SK-N-MC (cell line): Measurements from ENCODE around the gene TBC1D17.

Source experiments
- DNase-seq: peaks from one replicate; pipeline ENCODE4 v3.0.0-alpha.2; 2011; ENCODE audit warnings: low read depth, low spot score
- H3K27ac ChIP-seq: fragments of 200-600 bp; sonication (generic); 2 replicates; pipeline ENCODE4 v1.5.1; 2016; ENCODE audit warnings: mixed run types
- H3K36me3 ChIP-seq: fragments of 200-600 bp; sonication (generic); 2 replicates; pipeline ENCODE4 v1.6.1; 2017; ENCODE audit warnings: antibody characterized with exemption, low read length, mixed read lengths; ENCODE audit not compliant: insufficient read depth
- H3K4me3 ChIP-seq: fragments of 200-600 bp; sonication (generic); 2 replicates; pipeline ENCODE4 v1.5.1; 2016
- H3K9ac ChIP-seq: fragments of 200-600 bp; sonication (generic); 2 replicates; pipeline ENCODE4 v1.8.0; 2017; ENCODE audit warnings: mixed run types, mixed read lengths; ENCODE audit not compliant: insufficient read length
- H3K9me3 ChIP-seq: fragments of 200-600 bp; sonication (generic); 2 replicates; pipeline ENCODE4 v1.6.1; 2017; ENCODE audit warnings: low read depth, mild to moderate bottlenecking, antibody characterized with exemption, low read length, moderate library complexity, mixed read lengths
- EZH2 ChIP-seq: fragments of 200-600 bp; sonication (generic); IDR thresholded peaks from one replicate; pipeline ENCODE4 v1.6.1; 2017; ENCODE audit warnings: antibody characterized with exemption
- FOXP2 ChIP-seq: optimal IDR thresholded peaks from 2 replicates; pipeline ENCODE3; 2011; ENCODE audit warnings: mild to moderate bottlenecking, moderate library complexity; ENCODE audit not compliant: insufficient read depth; ENCODE audit errors: extremely low read length, control extremely low read depth
- POLR2AphosphoS5 ChIP-seq: IDR thresholded peaks from 2 replicates; pipeline ENCODE4 v1.6.1; 2012; ENCODE audit warnings: mild to moderate bottlenecking, low read depth, low read length, borderline replicate concordance

Gene TBC1D17

DNA sequence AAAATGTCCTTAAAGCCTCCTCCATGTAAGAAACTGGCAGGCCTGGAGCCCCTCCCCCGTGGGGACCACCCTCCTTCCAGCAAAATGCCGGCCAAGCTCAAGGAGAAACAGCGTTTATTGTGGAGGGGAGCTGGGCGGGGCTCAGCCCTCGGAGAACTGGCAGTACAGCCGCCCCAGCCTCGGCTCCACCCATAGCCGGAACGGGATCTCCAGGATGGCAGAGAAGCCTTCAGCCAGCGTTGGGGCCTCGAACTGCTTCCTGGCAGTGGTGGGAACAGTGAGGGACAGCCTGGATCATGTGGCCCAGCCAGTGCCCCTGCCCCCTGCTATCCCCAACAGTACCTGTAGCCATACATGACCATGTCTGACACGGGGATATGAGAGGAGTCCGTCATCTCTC lies 16.4 kb upstream of the TBC1D17 start:
- H3K4me3 ChIP-seq = no peak overlapping the region
- no peaks in the 10 kb centered on the region for H3K9me3 ChIP-seq
- H3K9ac ChIP-seq = no peak overlapping the region
- TF ChIP-seq POLR2AphosphoS5 = peak; percentile 64
- no peak for TF ChIP-seq EZH2
- no peak for TF ChIP-seq FOXP2
- peaks cover 77% of the 10 kb centered on the region for H3K36me3 ChIP-seq
- H3K27ac ChIP-seq = peak overlapping the region; percentile 70; the same call in 1 of the 2 replicates
- no peak for DNase-seq

DNA sequence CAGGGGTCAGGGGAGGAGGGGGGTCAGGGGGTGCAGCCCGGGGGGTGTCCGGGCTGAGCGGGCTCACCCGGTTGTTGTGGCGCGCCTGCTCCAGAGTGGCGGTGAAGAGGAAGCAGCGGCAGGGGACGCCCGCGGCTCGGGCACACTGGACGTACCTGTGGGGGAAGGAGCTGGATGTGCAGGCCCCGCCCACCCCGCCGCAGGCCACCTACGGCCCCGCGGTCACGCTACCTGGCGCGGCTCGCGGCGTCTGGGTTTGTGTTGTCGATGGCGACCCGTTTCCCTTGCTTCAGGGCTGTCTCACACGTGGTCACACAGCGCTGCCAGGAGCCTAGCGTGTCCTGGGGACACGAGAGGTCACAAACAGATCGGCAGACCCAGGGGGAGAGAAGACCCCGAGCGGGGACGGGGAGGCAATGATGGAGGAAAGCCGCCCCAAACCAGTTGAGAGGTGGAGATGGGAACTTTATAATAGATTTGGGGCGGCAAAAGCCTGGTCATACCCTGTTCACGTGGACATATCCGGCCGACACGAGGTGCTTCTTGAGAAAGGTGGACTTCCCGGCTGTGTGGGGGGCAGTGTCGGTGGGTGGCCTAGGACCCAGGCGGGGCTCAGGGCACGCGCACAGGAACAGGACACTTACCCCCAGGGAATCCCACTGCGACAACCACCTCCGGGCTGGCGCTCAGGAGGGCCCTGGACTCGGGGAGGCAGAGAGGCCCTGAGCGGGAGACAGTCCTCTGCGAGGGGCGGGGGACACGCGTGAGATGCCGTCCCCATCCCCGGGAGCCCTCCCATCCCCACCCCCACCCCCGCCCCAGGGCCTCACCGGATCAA lies 15.7 kb upstream of the TBC1D17 start:
- TF ChIP-seq EZH2 (no peak), FOXP2 (no peak), POLR2AphosphoS5 (no peak)
- Histone ChIP-seq H3K9me3 (no peaks in the 10 kb centered on the region), H3K9ac (no peak overlapping the region), H3K4me3 (no peak overlapping the region), H3K36me3 (peaks cover 70% of the 10 kb centered on the region), H3K27ac (peak overlapping the region; percentile 70; the same call in 1 of the 2 replicates)
- DNase-seq = no peak

DNA sequence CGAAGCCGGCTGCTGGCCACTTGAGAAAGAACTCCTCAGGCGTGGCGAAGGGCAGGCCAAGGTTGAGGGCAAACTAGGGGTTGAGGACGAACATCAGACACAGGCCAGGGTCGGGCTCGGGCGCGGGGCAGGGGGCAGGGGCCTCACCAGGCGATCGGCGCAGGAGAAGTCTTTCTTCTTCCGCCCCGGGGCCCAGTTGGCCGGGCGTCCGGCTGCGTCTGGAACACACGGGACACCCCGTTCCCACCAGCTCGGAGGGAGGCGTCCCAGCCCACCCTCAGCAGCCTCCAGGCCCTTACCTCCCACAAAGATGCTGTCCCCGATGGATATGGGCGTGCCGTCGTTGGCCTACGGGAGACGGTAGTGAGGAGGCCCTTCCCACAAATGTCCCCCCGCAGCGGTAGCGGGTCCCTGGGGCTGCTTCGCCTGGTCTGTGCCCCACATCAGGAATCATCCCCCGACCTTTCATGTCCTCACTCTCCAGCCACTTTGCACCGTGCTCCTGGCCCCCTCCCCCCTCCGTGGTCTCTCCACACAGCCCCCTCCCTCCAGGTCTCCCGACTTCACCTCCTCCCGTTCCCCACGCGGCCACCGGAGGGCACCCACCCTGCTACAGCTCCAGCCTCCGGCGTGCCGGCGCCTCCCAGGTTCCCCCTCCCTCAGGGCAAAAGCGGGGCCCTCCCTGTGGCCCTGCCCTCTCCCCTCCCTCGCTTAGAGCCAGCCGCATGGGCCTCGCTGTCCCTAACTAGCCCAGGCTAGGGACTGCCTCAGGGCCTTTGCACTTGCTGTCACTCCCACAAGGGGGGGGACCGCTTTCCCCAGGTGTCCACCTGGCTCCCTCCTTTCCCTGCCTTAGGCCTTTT lies 14.9 kb upstream of the TBC1D17 start:
- no peak for DNase-seq
- Histone ChIP-seq H3K4me3 (no peak overlapping the region), H3K9me3 (no peaks in the 10 kb centered on the region), H3K9ac (no peak overlapping the region), H3K27ac (no peak overlapping the region), H3K36me3 (peaks cover 61% of the 10 kb centered on the region)
- no peak for TF ChIP-seq FOXP2
- TF ChIP-seq POLR2AphosphoS5 = no peak
- no peak for TF ChIP-seq EZH2

DNA sequence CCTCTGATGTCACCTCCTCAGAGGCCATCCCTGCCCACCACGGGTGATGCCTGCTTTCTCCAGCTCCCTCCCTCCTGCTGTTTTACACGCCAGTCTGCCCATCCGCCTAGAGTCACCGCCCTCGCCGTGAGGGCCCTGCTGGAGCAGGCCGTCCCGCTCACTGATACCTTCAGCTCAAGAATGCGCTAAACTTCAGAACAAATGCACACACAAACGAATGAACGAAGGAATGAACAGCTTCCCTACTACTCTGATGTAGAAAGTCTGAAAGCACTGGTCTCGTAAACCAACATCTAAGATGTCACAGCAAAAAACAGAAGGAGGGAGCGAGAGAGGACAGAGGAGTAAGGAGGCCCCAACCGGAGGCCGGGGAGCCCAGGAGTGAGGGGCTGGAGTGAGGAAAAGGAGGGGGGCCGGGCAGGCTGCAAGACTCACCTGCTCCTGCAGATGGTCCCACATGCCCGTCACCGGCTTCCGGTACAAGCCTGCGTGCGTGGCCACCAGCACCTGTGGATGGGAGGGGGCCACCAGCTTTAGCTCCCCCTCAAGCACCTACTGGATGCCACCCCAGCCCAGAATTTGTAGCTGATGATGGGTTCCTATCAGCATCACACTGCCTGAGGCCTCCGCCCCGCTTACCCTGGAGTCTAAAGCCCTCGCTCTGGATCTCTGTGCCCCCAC lies 14.1 kb upstream of the TBC1D17 start:
- Histone ChIP-seq H3K27ac (peak overlapping the region; percentile 58), H3K9ac (no peak overlapping the region), H3K4me3 (no peak overlapping the region), H3K9me3 (no peaks in the 10 kb centered on the region), H3K36me3 (peaks cover 54% of the 10 kb centered on the region)
- no peak for TF ChIP-seq POLR2AphosphoS5
- TF ChIP-seq FOXP2 = no peak
- TF ChIP-seq EZH2 = no peak
- DNase-seq = no peak

DNA sequence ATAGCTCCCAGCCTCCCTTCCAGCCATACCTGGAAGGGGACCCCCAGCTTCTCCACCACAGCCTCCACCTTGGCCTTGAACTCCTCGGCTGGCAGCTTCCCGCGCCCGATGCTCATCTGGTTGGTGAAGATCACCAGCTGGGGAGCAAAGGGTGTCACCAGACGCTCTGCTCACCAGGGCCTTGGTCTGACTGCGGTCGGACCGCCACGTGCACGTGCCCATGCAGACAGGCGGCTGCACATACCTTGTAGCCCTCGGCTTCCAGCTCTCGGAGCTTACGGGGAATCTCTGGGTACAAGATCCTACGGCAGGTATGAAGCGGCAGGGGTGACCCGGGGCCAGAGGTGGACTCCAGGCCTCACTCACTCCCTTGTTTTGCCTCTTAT lies 13.6 kb upstream of the TBC1D17 start:
- DNase-seq = no peak
- no peak overlapping the region for H3K27ac ChIP-seq
- H3K36me3 ChIP-seq = peaks cover 48% of the 10 kb centered on the region
- H3K9ac ChIP-seq = no peak overlapping the region
- TF ChIP-seq EZH2 (no peak), POLR2AphosphoS5 (no peak), FOXP2 (no peak)
- H3K9me3 ChIP-seq = no peaks in the 10 kb centered on the region
- no peak overlapping the region for H3K4me3 ChIP-seq

DNA sequence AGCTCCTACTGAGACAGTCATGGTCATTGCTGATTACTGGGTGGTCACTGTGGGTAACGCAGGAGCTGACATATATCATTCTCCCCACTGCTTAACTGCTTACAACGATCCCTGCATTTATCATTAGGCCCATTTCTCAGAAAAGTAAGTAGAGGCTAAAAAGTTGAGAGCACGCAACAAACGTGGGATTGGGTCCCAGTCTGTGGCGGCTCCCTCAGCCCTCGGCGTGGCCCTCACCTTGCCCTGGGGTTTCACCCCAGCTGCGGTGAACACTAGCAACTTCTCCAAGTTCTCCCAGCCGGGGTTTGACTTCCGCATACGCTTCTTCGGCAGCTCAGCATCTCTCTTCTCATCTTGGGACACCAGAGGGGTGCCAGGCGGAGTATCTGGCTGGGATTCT lies 12.6 kb upstream of the TBC1D17 start:
- Histone ChIP-seq H3K4me3 (peak overlapping the region; percentile 98; the same call in 1 of the 2 replicates), H3K27ac (no peak overlapping the region)
- DNase-seq = no peak

DNA sequence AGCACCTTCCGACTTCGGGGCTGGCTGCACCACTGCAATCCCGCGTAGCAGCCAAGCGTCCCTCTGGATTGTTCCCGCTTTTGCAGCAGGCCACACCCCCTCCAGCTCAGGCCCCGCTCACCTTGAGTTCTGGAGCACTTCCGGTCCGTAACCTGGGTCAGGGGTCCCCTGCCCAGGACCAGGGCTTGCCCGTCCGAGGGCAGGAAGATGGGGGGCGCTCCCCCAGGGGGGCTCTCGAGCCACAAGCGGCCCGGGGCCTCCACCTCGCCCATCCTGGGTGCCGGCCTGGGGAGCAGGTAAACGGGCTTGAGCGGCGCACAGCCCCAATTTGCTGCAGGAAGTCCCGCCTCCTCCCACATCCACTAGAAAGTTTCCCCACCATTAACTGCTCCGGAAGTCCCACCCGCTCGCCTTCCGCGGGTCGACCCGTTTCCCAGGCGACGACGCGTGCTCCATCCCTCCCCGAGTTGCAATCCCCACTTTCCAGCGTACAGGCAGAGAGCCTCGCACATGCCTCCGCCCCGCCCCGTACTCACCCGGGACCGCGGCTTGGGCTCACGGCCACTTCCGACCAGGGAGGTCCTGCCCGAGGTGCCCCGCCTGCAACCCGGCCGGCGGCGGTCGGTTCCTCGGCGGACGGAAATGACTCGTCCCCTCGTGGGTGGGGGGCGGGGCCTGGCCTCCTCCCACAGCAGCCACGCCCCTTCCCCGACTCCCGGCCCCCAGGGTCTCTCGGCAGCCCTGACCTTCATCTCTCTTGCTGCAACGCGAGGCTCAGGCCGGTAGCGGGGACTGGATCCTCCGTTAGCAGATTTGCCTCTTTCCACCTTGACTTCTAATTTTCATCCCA lies 10.3 kb upstream of the TBC1D17 start, which contains the start of gene PNKP:
Gene PNKP, minus strand, starts transcription at position 644 of the 850 bp plus-strand sequence. Its CDS starts 372 bp downstream, at position 272.
- TF ChIP-seq POLR2AphosphoS5 = peak; percentile 70
- TF ChIP-seq FOXP2 = no peak
- Histone ChIP-seq H3K4me3 (peak within 1 kb of the TSS; percentile 98), H3K9ac (peak within 1 kb of the TSS; percentile 77), H3K36me3 (peaks cover 29% of the 10 kb centered on the region), H3K27ac (peak within 1 kb of the TSS; percentile 89), H3K9me3 (no peaks in the 10 kb centered on the region)
- peak; percentile 73 for DNase-seq

More for the DNA sequence above, 12.6 kb upstream of the TBC1D17 start:
- no peak for TF ChIP-seq EZH2
- no peak for TF ChIP-seq FOXP2
- no peak for TF ChIP-seq POLR2AphosphoS5
- Histone ChIP-seq H3K9me3 (no peaks in the 10 kb centered on the region), H3K9ac (no peak overlapping the region), H3K36me3 (peaks cover 42% of the 10 kb centered on the region)
